HL-60 (cell line): ENCODE measurements around the gene LRMDA.

Experiments used
- POLR2AphosphoS5 ChIP-seq: IDR thresholded peaks from 2 replicates; pipeline ENCODE4 v1.6.1; 2012; ENCODE audit warnings: low read depth
- TF ChIP-seq, protein P1 (sequence below): IDR thresholded peaks from one replicate; pipeline ENCODE4 v1.5.1; 2011; ENCODE audit warnings: low read length, control low read depth, inconsistent platforms; ENCODE audit not compliant: insufficient read depth
- TF ChIP-seq, protein P2 (sequence below): IDR thresholded peaks from 2 replicates; pipeline ENCODE4 v1.6.1; 2012; ENCODE audit warnings: low read depth; ENCODE audit not compliant: insufficient replicate concordance

DNA sequence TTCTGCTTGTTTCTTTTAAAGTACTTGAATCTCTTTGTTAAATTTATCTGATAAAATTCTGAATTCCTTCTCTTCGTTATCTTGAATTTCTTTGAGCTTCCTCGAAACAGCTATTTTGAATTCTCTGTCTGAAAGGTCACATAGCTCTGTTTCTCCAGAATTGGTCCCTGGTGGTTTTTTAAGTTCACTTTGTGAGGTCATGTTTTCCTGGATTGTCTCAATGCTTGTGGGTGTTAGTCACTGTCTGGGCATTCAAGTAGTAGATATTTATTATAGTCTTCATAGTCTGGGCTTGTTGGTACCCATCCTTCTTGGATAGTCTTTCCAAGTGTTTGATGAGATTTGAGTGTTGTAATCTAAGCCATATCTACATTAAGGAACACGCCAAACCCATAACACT lies 1060.6 kb downstream of the LRMDA start:
- TF ChIP-seq, protein P1, sequence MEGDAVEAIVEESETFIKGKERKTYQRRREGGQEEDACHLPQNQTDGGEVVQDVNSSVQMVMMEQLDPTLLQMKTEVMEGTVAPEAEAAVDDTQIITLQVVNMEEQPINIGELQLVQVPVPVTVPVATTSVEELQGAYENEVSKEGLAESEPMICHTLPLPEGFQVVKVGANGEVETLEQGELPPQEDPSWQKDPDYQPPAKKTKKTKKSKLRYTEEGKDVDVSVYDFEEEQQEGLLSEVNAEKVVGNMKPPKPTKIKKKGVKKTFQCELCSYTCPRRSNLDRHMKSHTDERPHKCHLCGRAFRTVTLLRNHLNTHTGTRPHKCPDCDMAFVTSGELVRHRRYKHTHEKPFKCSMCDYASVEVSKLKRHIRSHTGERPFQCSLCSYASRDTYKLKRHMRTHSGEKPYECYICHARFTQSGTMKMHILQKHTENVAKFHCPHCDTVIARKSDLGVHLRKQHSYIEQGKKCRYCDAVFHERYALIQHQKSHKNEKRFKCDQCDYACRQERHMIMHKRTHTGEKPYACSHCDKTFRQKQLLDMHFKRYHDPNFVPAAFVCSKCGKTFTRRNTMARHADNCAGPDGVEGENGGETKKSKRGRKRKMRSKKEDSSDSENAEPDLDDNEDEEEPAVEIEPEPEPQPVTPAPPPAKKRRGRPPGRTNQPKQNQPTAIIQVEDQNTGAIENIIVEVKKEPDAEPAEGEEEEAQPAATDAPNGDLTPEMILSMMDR, result no peak
- TF ChIP-seq, protein P2, sequence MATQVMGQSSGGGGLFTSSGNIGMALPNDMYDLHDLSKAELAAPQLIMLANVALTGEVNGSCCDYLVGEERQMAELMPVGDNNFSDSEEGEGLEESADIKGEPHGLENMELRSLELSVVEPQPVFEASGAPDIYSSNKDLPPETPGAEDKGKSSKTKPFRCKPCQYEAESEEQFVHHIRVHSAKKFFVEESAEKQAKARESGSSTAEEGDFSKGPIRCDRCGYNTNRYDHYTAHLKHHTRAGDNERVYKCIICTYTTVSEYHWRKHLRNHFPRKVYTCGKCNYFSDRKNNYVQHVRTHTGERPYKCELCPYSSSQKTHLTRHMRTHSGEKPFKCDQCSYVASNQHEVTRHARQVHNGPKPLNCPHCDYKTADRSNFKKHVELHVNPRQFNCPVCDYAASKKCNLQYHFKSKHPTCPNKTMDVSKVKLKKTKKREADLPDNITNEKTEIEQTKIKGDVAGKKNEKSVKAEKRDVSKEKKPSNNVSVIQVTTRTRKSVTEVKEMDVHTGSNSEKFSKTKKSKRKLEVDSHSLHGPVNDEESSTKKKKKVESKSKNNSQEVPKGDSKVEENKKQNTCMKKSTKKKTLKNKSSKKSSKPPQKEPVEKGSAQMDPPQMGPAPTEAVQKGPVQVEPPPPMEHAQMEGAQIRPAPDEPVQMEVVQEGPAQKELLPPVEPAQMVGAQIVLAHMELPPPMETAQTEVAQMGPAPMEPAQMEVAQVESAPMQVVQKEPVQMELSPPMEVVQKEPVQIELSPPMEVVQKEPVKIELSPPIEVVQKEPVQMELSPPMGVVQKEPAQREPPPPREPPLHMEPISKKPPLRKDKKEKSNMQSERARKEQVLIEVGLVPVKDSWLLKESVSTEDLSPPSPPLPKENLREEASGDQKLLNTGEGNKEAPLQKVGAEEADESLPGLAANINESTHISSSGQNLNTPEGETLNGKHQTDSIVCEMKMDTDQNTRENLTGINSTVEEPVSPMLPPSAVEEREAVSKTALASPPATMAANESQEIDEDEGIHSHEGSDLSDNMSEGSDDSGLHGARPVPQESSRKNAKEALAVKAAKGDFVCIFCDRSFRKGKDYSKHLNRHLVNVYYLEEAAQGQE, result no peak
- no peak for TF ChIP-seq POLR2AphosphoS5
